Endodermal cell (in vitro differentiated cells): ENCODE data around the gene TARDBP. TPM values are rescaled to one million over a fixed set of nuclear protein-coding genes. Genes with fewer than 3 reads are reported as not detected.
A peak's percentile ranks its signal among the peaks of the same experiment; 100 is the strongest.
"Not testable (repeated sequence)": the region's sequence is repeated elsewhere in the genome, so short reads cannot be mapped to it uniquely, and the experiment has no call there.

Source experiments
- DNase-seq: peaks from one replicate; pipeline ENCODE4 v3.0.0-alpha.2; 2017
- H3K27ac ChIP-seq: 2 replicates; pipeline ENCODE4 v1.5.1; 2013; ENCODE audit warnings: mild to moderate bottlenecking, low read depth, low read length, moderate library complexity
- H3K27me3 ChIP-seq: 2 replicates; pipeline ENCODE4 v1.6.1; 2013; ENCODE audit warnings: mild to moderate bottlenecking, low read length, moderate library complexity; ENCODE audit not compliant: insufficient read depth, control insufficient read depth, poor library complexity, severe bottlenecking
- H3K36me3 ChIP-seq: 2 replicates; pipeline ENCODE4 v1.7.0; 2013; ENCODE audit warnings: mild to moderate bottlenecking, low read length, moderate library complexity; ENCODE audit not compliant: control insufficient read depth, insufficient read depth
- H3K4me1 ChIP-seq: one replicate; pipeline ENCODE4 v1.7.0; 2013; ENCODE audit warnings: low read length; ENCODE audit not compliant: control insufficient read depth, insufficient read depth
- H3K4me3 ChIP-seq: 2 replicates; pipeline ENCODE4 v1.5.1; 2013; ENCODE audit warnings: mild to moderate bottlenecking, low read length, moderate library complexity
- H3K9ac ChIP-seq: 2 replicates; pipeline ENCODE4 v1.6.1; 2013; ENCODE audit warnings: mild to moderate bottlenecking, low read length, moderate library complexity; ENCODE audit not compliant: poor library complexity, severe bottlenecking; ENCODE audit errors: extremely low read depth
- H3K9me3 ChIP-seq: 2 replicates; pipeline ENCODE4 v1.6.1; 2013; ENCODE audit warnings: mild to moderate bottlenecking, low read length, moderate library complexity; ENCODE audit not compliant: control insufficient read depth
- H3K27ac Mint-ChIP-seq: 2 replicates; pipeline ENCODE4 v1.8.0; 2020; ENCODE audit warnings: mixed read lengths
- H3K27me3 Mint-ChIP-seq: 2 replicates; pipeline ENCODE4 v1.8.0; 2021; ENCODE audit warnings: mild to moderate bottlenecking, mixed read lengths; ENCODE audit not compliant: insufficient read depth
- H3K36me3 Mint-ChIP-seq: 2 replicates; pipeline ENCODE4 v1.8.0; 2020; ENCODE audit warnings: low read depth, mixed read lengths
- H3K4me1 Mint-ChIP-seq: 2 replicates; pipeline ENCODE4 v1.8.0; 2020; ENCODE audit warnings: mixed read lengths
- H3K4me3 Mint-ChIP-seq: 2 replicates; pipeline ENCODE4 v1.8.0; 2020; ENCODE audit warnings: mild to moderate bottlenecking, moderate library complexity, mixed read lengths
- H3K9me3 Mint-ChIP-seq: 2 replicates; pipeline ENCODE4 v1.8.0; 2020; ENCODE audit warnings: mild to moderate bottlenecking, mixed read lengths
- WGBS, 2 experiments: methylation state at CpG; one replicate each; pipeline versions ENCODE4 v1.1.5 to v1.1.7; 2013; ENCODE audit warnings: missing lambda C conversion rate in 2 of 2, mixed read lengths in 1 of 2; ENCODE audit not compliant: insufficient coverage in 1 of 2, insufficient read length in 1 of 2; 5-methylcytosine and 5-hydroxymethylcytosine counted together
- total RNA-seq, 2 donors: library from RNA; stranded (reverse); fragmentation: NEBNext Ultra II Directional in 1 of 2; extraction: Animal tissue kit (Norgen Biotek cat#: 25700) in 1 of 2; gene quantifications; 2 replicates in 1 of 2; 3 replicates in 1 of 2; pipeline ENCODE4 v1.2.1, GENCODE V29; 2021
- TF ChIP-seq, protein P1 (sequence below): fragments of 200-600 bp; sonication (generic); conservative IDR thresholded peaks from 2 replicates; pipeline ENCODE4 v1.5.0; 2021; ENCODE audit warnings: antibody characterized with exemption, mild to moderate bottlenecking

The TARDBP gene
- total RNA-seq, 2 donors from 2014 or later = 203 to 216 TPM

DNA sequence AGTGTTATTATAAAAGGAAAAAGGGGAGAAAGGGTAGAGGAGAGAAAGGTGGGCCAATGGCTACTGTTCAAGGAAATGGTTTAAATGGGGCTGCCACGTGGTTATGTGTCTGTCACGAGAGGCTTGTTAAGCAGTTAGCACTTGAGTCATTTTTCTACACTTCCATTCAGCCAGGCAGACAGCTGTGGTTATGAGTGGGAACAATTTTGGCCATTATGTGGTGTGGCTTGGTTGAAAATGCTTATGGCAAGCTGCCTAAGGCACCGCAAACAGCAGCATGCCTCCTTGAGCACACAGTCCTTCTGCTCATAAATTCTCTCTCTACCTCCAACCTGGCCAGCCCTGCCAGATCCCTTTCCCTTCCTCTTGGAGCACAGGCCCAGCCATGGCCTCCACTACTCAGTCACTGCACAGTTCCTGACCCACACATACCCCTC is 50.5 kb downstream of the TARDBP start:
- Histone ChIP-seq H3K27ac (no peak overlapping the region), H3K9ac (no peak overlapping the region), H3K9me3 (no peaks in the 10 kb centered on the region), H3K27me3 (no peaks in the 10 kb centered on the region), H3K36me3 (peaks cover 59% of the 10 kb centered on the region), H3K4me1 (peaks cover 3% of the 10 kb centered on the region), H3K4me3 (no peak overlapping the region)
- no peak overlapping the region for H3K4me3 Mint-ChIP-seq
- no peak for DNase-seq
- peaks cover 5% of the 10 kb centered on the region for H3K4me1 Mint-ChIP-seq
- no peaks in the 10 kb centered on the region for H3K9me3 Mint-ChIP-seq
- 87 to 96% methylated on average over 2 to 3 of the region's 3 CpGs for WGBS, 2 experiments
- H3K27ac Mint-ChIP-seq = no peak overlapping the region
- peaks cover 46% of the 10 kb centered on the region for H3K36me3 Mint-ChIP-seq
- TF ChIP-seq, protein P1, sequence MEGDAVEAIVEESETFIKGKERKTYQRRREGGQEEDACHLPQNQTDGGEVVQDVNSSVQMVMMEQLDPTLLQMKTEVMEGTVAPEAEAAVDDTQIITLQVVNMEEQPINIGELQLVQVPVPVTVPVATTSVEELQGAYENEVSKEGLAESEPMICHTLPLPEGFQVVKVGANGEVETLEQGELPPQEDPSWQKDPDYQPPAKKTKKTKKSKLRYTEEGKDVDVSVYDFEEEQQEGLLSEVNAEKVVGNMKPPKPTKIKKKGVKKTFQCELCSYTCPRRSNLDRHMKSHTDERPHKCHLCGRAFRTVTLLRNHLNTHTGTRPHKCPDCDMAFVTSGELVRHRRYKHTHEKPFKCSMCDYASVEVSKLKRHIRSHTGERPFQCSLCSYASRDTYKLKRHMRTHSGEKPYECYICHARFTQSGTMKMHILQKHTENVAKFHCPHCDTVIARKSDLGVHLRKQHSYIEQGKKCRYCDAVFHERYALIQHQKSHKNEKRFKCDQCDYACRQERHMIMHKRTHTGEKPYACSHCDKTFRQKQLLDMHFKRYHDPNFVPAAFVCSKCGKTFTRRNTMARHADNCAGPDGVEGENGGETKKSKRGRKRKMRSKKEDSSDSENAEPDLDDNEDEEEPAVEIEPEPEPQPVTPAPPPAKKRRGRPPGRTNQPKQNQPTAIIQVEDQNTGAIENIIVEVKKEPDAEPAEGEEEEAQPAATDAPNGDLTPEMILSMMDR = no peak
- H3K27me3 Mint-ChIP-seq = no peaks in the 10 kb centered on the region

DNA sequence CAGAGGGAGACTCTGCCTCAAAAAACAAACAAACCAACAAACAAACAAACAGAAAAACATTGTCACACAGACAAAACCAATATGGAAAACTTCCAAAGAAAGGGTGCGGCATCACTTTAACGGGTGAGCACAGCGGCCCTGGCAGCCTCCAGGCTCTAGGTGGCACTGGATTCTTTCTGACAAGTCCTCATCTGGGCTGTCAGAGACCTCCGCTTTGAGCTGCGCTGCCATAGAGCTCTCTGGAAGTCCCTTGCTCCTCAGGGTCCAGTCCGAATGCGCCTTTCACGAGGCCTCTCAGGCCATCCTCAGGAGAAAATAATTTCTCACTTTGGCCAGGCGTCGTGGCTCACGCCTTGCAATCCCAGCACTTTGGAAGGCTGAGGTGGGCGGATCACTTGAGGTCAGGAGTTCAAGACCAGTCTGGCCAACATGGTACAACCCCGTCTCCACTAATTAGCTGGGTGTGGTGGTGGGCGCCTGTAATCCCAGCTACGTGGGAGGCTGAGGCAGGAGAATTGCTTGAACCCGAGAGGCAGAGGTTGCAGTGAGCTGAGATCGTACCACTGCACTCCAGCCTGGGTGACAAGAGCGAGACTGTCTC is 51.6 kb downstream of the TARDBP start:
- H3K36me3 ChIP-seq = peaks cover 68% of the 10 kb centered on the region
- not testable (repeated sequence) for H3K4me3 Mint-ChIP-seq, H3K9me3 ChIP-seq, H3K4me3 ChIP-seq, H3K9me3 Mint-ChIP-seq, H3K4me1 ChIP-seq, H3K27ac Mint-ChIP-seq, H3K27me3 Mint-ChIP-seq, H3K27ac ChIP-seq, H3K9ac ChIP-seq, H3K27me3 ChIP-seq, H3K4me1 Mint-ChIP-seq
- DNase-seq = peak; percentile 75
- peaks cover 52% of the 10 kb centered on the region for H3K36me3 Mint-ChIP-seq
- TF ChIP-seq, protein P1 = peak; percentile 55
- WGBS, 2 experiments = 93 to 96% methylated on average over 11 to 18 of the region's 18 CpGs

DNA sequence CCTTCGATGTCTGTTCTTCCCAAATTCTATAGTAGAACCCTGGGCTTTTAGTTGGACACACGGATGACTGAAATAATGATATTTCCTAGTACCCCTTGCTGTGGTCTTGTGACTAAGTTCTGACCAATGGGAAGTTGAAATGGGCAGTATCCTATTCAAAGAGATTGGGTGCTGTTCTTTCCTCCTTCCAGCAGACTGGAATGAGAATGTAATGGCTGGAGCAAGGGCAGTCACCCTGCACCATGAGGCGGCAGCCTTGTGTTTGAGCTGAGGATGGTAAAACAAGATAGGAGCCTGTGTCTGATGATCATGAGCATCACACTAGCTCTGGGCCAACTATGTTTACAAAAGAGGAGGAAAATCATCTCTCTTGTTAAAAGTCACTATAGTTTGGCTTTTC is 52.5 kb downstream of the TARDBP start:
- H3K9ac ChIP-seq = no peak overlapping the region
- no peak overlapping the region for H3K27ac ChIP-seq
- no peaks in the 10 kb centered on the region for H3K4me1 ChIP-seq
- H3K4me3 Mint-ChIP-seq = no peak overlapping the region
- H3K27me3 ChIP-seq = no peaks in the 10 kb centered on the region
- peaks cover 60% of the 10 kb centered on the region for H3K36me3 Mint-ChIP-seq
- no peaks in the 10 kb centered on the region for H3K9me3 ChIP-seq
- H3K4me1 Mint-ChIP-seq = peaks cover 5% of the 10 kb centered on the region
- H3K36me3 ChIP-seq = peaks cover 77% of the 10 kb centered on the region
- H3K27me3 Mint-ChIP-seq = no peaks in the 10 kb centered on the region
- H3K9me3 Mint-ChIP-seq = no peaks in the 10 kb centered on the region
- H3K27ac Mint-ChIP-seq = no peak overlapping the region
- H3K4me3 ChIP-seq = no peak overlapping the region
- no peak for DNase-seq
- TF ChIP-seq, protein P1 = no peak
- 96 to 97% methylated on average over 3 of the region's 3 CpGs for WGBS, 2 experiments
